Left ventricle myocardium inferior (tissue), 1 donor: ENCODE data around the gene LRRC31. TPM values are rescaled to one million over a fixed set of nuclear protein-coding genes. Genes with fewer than 3 reads are reported as not detected.

ENCODE experiments used
- DNase-seq: peaks from one replicate; pipeline ENCODE4 v3.0.0-alpha.2; 2020
- H3K27ac ChIP-seq: fragments of 200-600 bp; replicated peaks from 2 replicates; pipeline ENCODE4 v1.8.0; 2021
- H3K27me3 ChIP-seq: fragments of 200-600 bp; 2 replicates; pipeline ENCODE4 v1.8.0; 2021; ENCODE audit warnings: low read depth
- H3K36me3 ChIP-seq: fragments of 200-600 bp; 2 replicates; pipeline ENCODE4 v1.8.0; 2021
- H3K4me1 ChIP-seq: fragments of 200-600 bp; 2 replicates; pipeline ENCODE4 v1.8.0; 2021
- H3K4me3 ChIP-seq: fragments of 200-600 bp; 2 replicates; pipeline ENCODE4 v1.8.0; 2021; ENCODE audit warnings: mild to moderate bottlenecking, moderate library complexity
- H3K9me3 ChIP-seq: fragments of 200-600 bp; replicated peaks from 2 replicates; pipeline ENCODE4 v1.8.0; 2021
- CTCF ChIP-seq: fragments of 200-600 bp; IDR thresholded peaks from 2 replicates; pipeline ENCODE4 v1.8.0; 2021; ENCODE audit warnings: antibody characterized with exemption, mild to moderate bottlenecking, borderline replicate concordance
- intact Hi-C: fragments of 100-400 bp; cut with micrococcal nuclease; formaldehyde crosslinking; loops from one replicate; pipeline ENCODE4 v1.11.0; 2022
- total RNA-seq: library from RNA; stranded (reverse); fragmentation: NEBNext Ultra II Directional; extraction: Animal tissue kit (Norgen Biotek cat#: 25700); gene quantifications from one replicate; pipeline ENCODE4 v1.2.1, GENCODE V29; 2021
- donor health status: DM: no; HTN: yes; CAD: no; lungs with severe emphysema.

The LRRC31 gene
- total RNA-seq, 1 donor from 2014 or later = not detected

- DNase-seq = no peak
- TF ChIP-seq CTCF = no peak
- H3K9me3 ChIP-seq = peaks cover 3% of the 10 kb centered on the region
- intact Hi-C loops = no loop called here
- peaks cover 12% of the 10 kb centered on the region for H3K4me1 ChIP-seq
- no peaks in the 10 kb centered on the region for H3K27me3 ChIP-seq
- no peaks in the 10 kb centered on the region for H3K36me3 ChIP-seq
- no peak overlapping the region for H3K4me3 ChIP-seq
- no peak overlapping the region for H3K27ac ChIP-seq
Observed at GRCh38 chr3:169907476-169907875, 37.7 kb upstream of the LRRC31 start.

- Histone ChIP-seq H3K27me3 (no peaks in the 10 kb centered on the region), H3K9me3 (peaks cover 24% of the 10 kb centered on the region), H3K27ac (no peak overlapping the region), H3K4me1 (peaks cover 12% of the 10 kb centered on the region), H3K4me3 (no peak overlapping the region), H3K36me3 (no peaks in the 10 kb centered on the region)
- intact Hi-C loops = no loop called here
- TF ChIP-seq CTCF = no peak
- DNase-seq = no peak
Observed at GRCh38 chr3:169905404-169905803, 35.7 kb upstream of the LRRC31 start.

GRCh38 chr3:169901453-169901852, 31.7 kb upstream of the LRRC31 start:
- peaks cover 27% of the 10 kb centered on the region for H3K9me3 ChIP-seq
- no peak for TF ChIP-seq CTCF
- H3K27me3 ChIP-seq = no peaks in the 10 kb centered on the region
- peaks cover 14% of the 10 kb centered on the region for H3K4me1 ChIP-seq
- H3K4me3 ChIP-seq = no peak overlapping the region
- H3K27ac ChIP-seq = no peak overlapping the region
- no peaks in the 10 kb centered on the region for H3K36me3 ChIP-seq
- DNase-seq = no peak
- intact Hi-C loops = no loop called here

- intact Hi-C loops = no loop called here
- no peak overlapping the region for H3K4me3 ChIP-seq
- TF ChIP-seq CTCF = no peak
Observed at GRCh38 chr3:169897284-169897683, 27.5 kb upstream of the LRRC31 start.

GRCh38 chr3:169895072-169895471, 25.3 kb upstream of the LRRC31 start:
- H3K36me3 ChIP-seq = no peaks in the 10 kb centered on the region
- no peak for TF ChIP-seq CTCF
- H3K27ac ChIP-seq = no peak overlapping the region
- no peaks in the 10 kb centered on the region for H3K9me3 ChIP-seq
- no peak for DNase-seq
- no peaks in the 10 kb centered on the region for H3K27me3 ChIP-seq
- intact Hi-C loops = no loop called here
- no peak overlapping the region for H3K4me3 ChIP-seq
- H3K4me1 ChIP-seq = peaks cover 3% of the 10 kb centered on the region

More at GRCh38 chr3:169897284-169897683, 27.5 kb upstream of the LRRC31 start:
- H3K27me3 ChIP-seq = no peaks in the 10 kb centered on the region
- no peaks in the 10 kb centered on the region for H3K36me3 ChIP-seq
- H3K9me3 ChIP-seq = peaks cover 22% of the 10 kb centered on the region
- peaks cover 3% of the 10 kb centered on the region for H3K4me1 ChIP-seq
- H3K27ac ChIP-seq = no peak overlapping the region
- DNase-seq = no peak

- Histone ChIP-seq H3K27me3 (no peaks in the 10 kb centered on the region), H3K36me3 (no peaks in the 10 kb centered on the region), H3K9me3 (no peaks in the 10 kb centered on the region), H3K27ac (no peak overlapping the region), H3K4me1 (no peaks in the 10 kb centered on the region), H3K4me3 (no peak overlapping the region)
- DNase-seq = no peak
- intact Hi-C loops = no loop called here
- TF ChIP-seq CTCF = no peak
Observed at GRCh38 chr3:169894110-169894509, 24.4 kb upstream of the LRRC31 start.
